ENCODE data around the gene SESN2.
"Not testable (repeated sequence)": the region's sequence is repeated elsewhere in the genome, so short reads cannot be mapped to it uniquely, and the experiment has no call there.

Gene SESN2

GRCh38 chr1:28323720-28324119 is 64.4 kb downstream of the SESN2 start:
- DNase-seq (ENCODE audit: insufficient read length, low spot score) (no peak), FAIRE-seq (no peak)
- TF ChIP-seq PAX5 (IDR thresholded peaks at IDR 0.05; ENCODE audit: insufficient read depth, low read length, severe bottlenecking) (no peak), POLR2AphosphoS5 (IDR thresholded peaks at IDR 0.05; ENCODE audit: low read depth, low read length) (no peak), POLR2A (IDR thresholded peaks at IDR 0.05; ENCODE audit: low read depth, low read length) (no peak), SPI1 (IDR thresholded peaks at IDR 0.05; ENCODE audit: low read depth, low read length) (no peak), TAF1 (IDR thresholded peaks at IDR 0.05; ENCODE audit: low read depth, low read length) (no peak), POU2F2 (IDR thresholded peaks at IDR 0.05; ENCODE audit: low read depth, low read length) (no peak)

- FAIRE-seq (no peak), DNase-seq (ENCODE audit: insufficient read length, low spot score) (no peak)
- TF ChIP-seq TAF1 (IDR thresholded peaks at IDR 0.05; ENCODE audit: low read depth, low read length): no peak
- no peak for TF ChIP-seq POU2F2 (IDR thresholded peaks at IDR 0.05; ENCODE audit: low read depth, low read length)
Observed at GRCh38 chr1:28326515-28326914, 67.2 kb downstream of the SESN2 start.

- FAIRE-seq: no peak
- DNase-seq (ENCODE audit: insufficient read length, low spot score): no peak
- TF ChIP-seq POLR2AphosphoS5 (IDR thresholded peaks at IDR 0.05; ENCODE audit: low read depth, low read length): no peak
- TF ChIP-seq TAF1 (IDR thresholded peaks at IDR 0.05; ENCODE audit: low read depth, low read length): no peak
- TF ChIP-seq POLR2A (IDR thresholded peaks at IDR 0.05; ENCODE audit: low read depth, low read length): no peak
- TF ChIP-seq SPI1 (IDR thresholded peaks at IDR 0.05; ENCODE audit: low read depth, low read length): no peak
- TF ChIP-seq POU2F2 (IDR thresholded peaks at IDR 0.05; ENCODE audit: low read depth, low read length): no peak
- TF ChIP-seq PAX5 (IDR thresholded peaks at IDR 0.05; ENCODE audit: insufficient read depth, low read length, severe bottlenecking): no peak
Observed at GRCh38 chr1:28326984-28327383, 67.7 kb downstream of the SESN2 start.

GRCh38 chr1:28327431-28327830 is 68.1 kb downstream of the SESN2 start:
- not testable (repeated sequence) for FAIRE-seq; DNase-seq (ENCODE audit: insufficient read length, low spot score)

- DNase-seq (ENCODE audit: insufficient read length, low spot score): no peak
- no peak for FAIRE-seq
Observed at GRCh38 chr1:28328228-28328648, 68.9 kb downstream of the SESN2 start.

GRCh38 chr1:28329395-28330153 is 70.3 kb downstream of the SESN2 start:
- DNase-seq (ENCODE audit: insufficient read length, low spot score): no peak
- no peak for TF ChIP-seq POU2F2 (IDR thresholded peaks at IDR 0.05; ENCODE audit: low read depth, low read length)
- TF ChIP-seq PAX5 (IDR thresholded peaks at IDR 0.05; ENCODE audit: insufficient read depth, low read length, severe bottlenecking): no peak
- TF ChIP-seq SPI1 (IDR thresholded peaks at IDR 0.05; ENCODE audit: low read depth, low read length): no peak
- peak; percentile 41; the same call in 1 of the 2 replicates for TF ChIP-seq POLR2A (IDR thresholded peaks at IDR 0.05; ENCODE audit: low read depth, low read length)
- FAIRE-seq: no peak

More at GRCh38 chr1:28328228-28328648, 68.9 kb downstream of the SESN2 start:
- TF ChIP-seq PAX5 (IDR thresholded peaks at IDR 0.05; ENCODE audit: insufficient read depth, low read length, severe bottlenecking) (no peak), POLR2A (IDR thresholded peaks at IDR 0.05; ENCODE audit: low read depth, low read length) (no peak), POLR2AphosphoS5 (IDR thresholded peaks at IDR 0.05; ENCODE audit: low read depth, low read length) (no peak), TAF1 (IDR thresholded peaks at IDR 0.05; ENCODE audit: low read depth, low read length) (no peak), SPI1 (IDR thresholded peaks at IDR 0.05; ENCODE audit: low read depth, low read length) (no peak), POU2F2 (IDR thresholded peaks at IDR 0.05; ENCODE audit: low read depth, low read length) (no peak)

Measured in GM12891 (cell line).